ENCODE data around the gene PHLDA1. TPM values are rescaled to one million over a fixed set of nuclear protein-coding genes. Genes with fewer than 3 reads are reported as not detected.

PHLDA1 gene
- total and polyA plus RNA-seq, 10 of the 15 experiments (the other 5 are each of a cell fraction or from before 2014, with no cell fraction given), result 0.66 to 14.2 (median 1.3) TPM

DNA sequence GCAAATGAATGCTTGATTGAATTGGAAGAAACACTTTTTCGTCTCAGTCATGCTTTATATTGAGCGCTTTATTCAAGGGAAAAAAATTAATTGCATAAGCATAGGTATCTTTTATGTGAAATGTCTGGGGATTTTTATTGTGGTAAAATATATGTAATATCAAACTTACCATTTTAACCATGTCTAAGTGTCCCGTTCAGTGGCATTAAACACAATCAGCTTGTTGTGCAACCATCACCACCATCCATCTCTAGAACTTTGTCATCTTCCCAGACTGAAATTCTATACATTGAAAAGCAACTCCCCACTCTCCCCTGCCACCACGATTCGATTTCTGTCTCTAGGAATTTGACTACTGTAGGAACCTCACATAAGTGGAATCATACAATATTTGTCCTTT is 39.8 kb downstream of the PHLDA1 start:
- SMC1A ChIA-PET (ENCODE audit: uncharacterized antibody, unreplicated experiment), result interaction anchor here (0.6 to 1.9 kb wide), 9 partner anchors 11 to 188 kb away, joined by 3 to 9 read pairs (median 3); no protein-coding TSS in a partner anchor

More for the DNA sequence above, 39.8 kb downstream of the PHLDA1 start:
- ChIA-PET POLR2A (no interaction called here), RAD21 (ENCODE audit: unreplicated experiment) (interaction anchor here (1.1 kb wide), 1 partner anchor 36 kb away, joined by 4 read pairs; no protein-coding TSS in a partner anchor), CTCF (interaction anchor here (0.6 to 0.7 kb wide), 2 partner anchors 41 to 45 kb away, joined by 3 read pairs; no protein-coding TSS in a partner anchor)
- 18% methylated on average over 5 of the region's 5 CpGs for WGBS (ENCODE audit: insufficient coverage, insufficient replicate concordance, low lambda C conversion rate, missing lambda C conversion rate)
- no peak for ATAC-seq
- no peak for DNase-seq (ENCODE audit: low read depth, low spot score)
- Histone ChIP-seq H3K36me3 (ENCODE audit: control insufficient read depth in 2 of 2, insufficient read depth in 2 of 2, low read length in 1 of 2) (no peaks in the 10 kb centered on the region), H4K20me1 (ENCODE audit: control insufficient read depth, insufficient read depth) (no peaks in the 10 kb centered on the region), H3K27ac (ENCODE audit: control insufficient read depth, insufficient read depth) (no peak overlapping the region), H3K4me2 (ENCODE audit: control insufficient read depth, insufficient read depth) (no peak overlapping the region), H3K9me3 (replicated peaks; ENCODE audit: control insufficient read depth, insufficient read depth, low read length) (no peaks in the 10 kb centered on the region), H3K4me3 (no peak overlapping the region), H3K79me2 (ENCODE audit: control insufficient read depth, insufficient read depth, low read length) (no peaks in the 10 kb centered on the region), H3K4me1 (ENCODE audit: control insufficient read depth, insufficient read depth, low read length) (no peaks in the 10 kb centered on the region), H3K27me3 (replicated peaks in 1 of 2; ENCODE audit: control insufficient read depth in 2 of 2, insufficient read depth in 2 of 2, low read length in 1 of 2) (no peaks in the 10 kb centered on the region; a peak in 1 of 4 replicates), H3K9ac (ENCODE audit: control insufficient read depth, insufficient read depth, low read length) (no peak overlapping the region), H2AFZ (ENCODE audit: control insufficient read depth, low read depth, low read length) (no peak overlapping the region)
- no peak for FAIRE-seq
- intact Hi-C loops (cut with micrococcal nuclease; ENCODE audit: unreplicated experiment), result no loop called here
- in situ Hi-C loops (cut with MboI), result no loop called here
- BruUV-seq (replicated peaks), result no TSS peak
- TF ChIP-seq ESRRA (IDR thresholded peaks at IDR 0.05; ENCODE audit: low read length) (no peak), HDGF (IDR thresholded peaks at IDR 0.05) (no peak), RB1 (IDR thresholded peaks at IDR 0.05; ENCODE audit: borderline replicate concordance) (no peak), HDAC2 (IDR thresholded peaks at IDR 0.05) (no peak), TAF1 (IDR thresholded peaks at IDR 0.05; ENCODE audit: borderline replicate concordance, low read depth, low read length) (no peak), IKZF2 (IDR thresholded peaks at IDR 0.05) (no peak), MTA3 (IDR thresholded peaks at IDR 0.05; ENCODE audit: borderline replicate concordance, low read length) (no peak), IRF4 (IDR thresholded peaks at IDR 0.05; ENCODE audit: low read depth, low read length) (no peak), KDM1A (IDR thresholded peaks at IDR 0.05; ENCODE audit: borderline replicate concordance) (no peak), JUNB (IDR thresholded peaks at IDR 0.05) (no peak), EGR1 (IDR thresholded peaks at IDR 0.05; ENCODE audit: borderline replicate concordance in 1 of 2, low read depth in 2 of 2, low read length in 2 of 2) (no peak), BMI1 (IDR thresholded peaks at IDR 0.05; ENCODE audit: borderline replicate concordance) (no peak), TBL1XR1 (IDR thresholded peaks at IDR 0.05; ENCODE audit: low read depth, low read length) (no peak), SP1 (IDR thresholded peaks at IDR 0.05; ENCODE audit: low read depth, low read length) (no peak)
- TF ChIP-seq, protein P1, sequence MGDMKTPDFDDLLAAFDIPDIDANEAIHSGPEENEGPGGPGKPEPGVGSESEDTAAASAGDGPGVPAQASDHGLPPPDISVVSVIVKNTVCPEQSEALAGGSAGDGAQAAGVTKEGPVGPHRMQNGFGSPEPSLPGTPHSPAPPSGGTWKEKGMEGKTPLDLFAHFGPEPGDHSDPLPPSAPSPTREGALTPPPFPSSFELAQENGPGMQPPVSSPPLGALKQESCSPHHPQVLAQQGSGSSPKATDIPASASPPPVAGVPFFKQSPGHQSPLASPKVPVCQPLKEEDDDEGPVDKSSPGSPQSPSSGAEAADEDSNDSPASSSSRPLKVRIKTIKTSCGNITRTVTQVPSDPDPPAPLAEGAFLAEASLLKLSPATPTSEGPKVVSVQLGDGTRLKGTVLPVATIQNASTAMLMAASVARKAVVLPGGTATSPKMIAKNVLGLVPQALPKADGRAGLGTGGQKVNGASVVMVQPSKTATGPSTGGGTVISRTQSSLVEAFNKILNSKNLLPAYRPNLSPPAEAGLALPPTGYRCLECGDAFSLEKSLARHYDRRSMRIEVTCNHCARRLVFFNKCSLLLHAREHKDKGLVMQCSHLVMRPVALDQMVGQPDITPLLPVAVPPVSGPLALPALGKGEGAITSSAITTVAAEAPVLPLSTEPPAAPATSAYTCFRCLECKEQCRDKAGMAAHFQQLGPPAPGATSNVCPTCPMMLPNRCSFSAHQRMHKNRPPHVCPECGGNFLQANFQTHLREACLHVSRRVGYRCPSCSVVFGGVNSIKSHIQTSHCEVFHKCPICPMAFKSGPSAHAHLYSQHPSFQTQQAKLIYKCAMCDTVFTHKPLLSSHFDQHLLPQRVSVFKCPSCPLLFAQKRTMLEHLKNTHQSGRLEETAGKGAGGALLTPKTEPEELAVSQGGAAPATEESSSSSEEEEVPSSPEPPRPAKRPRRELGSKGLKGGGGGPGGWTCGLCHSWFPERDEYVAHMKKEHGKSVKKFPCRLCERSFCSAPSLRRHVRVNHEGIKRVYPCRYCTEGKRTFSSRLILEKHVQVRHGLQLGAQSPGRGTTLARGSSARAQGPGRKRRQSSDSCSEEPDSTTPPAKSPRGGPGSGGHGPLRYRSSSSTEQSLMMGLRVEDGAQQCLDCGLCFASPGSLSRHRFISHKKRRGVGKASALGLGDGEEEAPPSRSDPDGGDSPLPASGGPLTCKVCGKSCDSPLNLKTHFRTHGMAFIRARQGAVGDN (IDR thresholded peaks at IDR 0.05), result no peak
- TF ChIP-seq, protein P2, sequence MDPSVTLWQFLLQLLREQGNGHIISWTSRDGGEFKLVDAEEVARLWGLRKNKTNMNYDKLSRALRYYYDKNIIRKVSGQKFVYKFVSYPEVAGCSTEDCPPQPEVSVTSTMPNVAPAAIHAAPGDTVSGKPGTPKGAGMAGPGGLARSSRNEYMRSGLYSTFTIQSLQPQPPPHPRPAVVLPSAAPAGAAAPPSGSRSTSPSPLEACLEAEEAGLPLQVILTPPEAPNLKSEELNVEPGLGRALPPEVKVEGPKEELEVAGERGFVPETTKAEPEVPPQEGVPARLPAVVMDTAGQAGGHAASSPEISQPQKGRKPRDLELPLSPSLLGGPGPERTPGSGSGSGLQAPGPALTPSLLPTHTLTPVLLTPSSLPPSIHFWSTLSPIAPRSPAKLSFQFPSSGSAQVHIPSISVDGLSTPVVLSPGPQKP (IDR thresholded peaks at IDR 0.05; ENCODE audit: low read depth, low read length), result no peak
- TF ChIP-seq, protein P3, sequence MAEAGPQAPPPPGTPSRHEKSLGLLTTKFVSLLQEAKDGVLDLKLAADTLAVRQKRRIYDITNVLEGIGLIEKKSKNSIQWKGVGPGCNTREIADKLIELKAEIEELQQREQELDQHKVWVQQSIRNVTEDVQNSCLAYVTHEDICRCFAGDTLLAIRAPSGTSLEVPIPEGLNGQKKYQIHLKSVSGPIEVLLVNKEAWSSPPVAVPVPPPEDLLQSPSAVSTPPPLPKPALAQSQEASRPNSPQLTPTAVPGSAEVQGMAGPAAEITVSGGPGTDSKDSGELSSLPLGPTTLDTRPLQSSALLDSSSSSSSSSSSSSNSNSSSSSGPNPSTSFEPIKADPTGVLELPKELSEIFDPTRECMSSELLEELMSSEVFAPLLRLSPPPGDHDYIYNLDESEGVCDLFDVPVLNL (IDR thresholded peaks at IDR 0.05; ENCODE audit: low read depth, low read length), result no peak
